Activated naive CD4-positive, alpha-beta T cell treated with Interleukin-2 at 50 U/mL for 16 hours (primary cell): ENCODE measurements around the gene CWC15.

Experiments used
- DNase-seq: peaks from one replicate; pipeline ENCODE4 v3.0.0-alpha.2; 2020

CWC15 gene

GRCh38 chr11:94912806-94913205 is 60.5 kb downstream of the CWC15 start:
- no peak for DNase-seq
